Esophagus muscularis mucosa (tissue), 3 donors: ENCODE results near the gene MMP23B.
"Not testable (repeated sequence)": the region's sequence is repeated elsewhere in the genome, so short reads cannot be mapped to it uniquely, and the experiment has no call there.

Experiments used
- CTCF ChIP-seq, 3 experiments: fragments of 200-600 bp in 2 of 3; fragments of 450-650 bp in 1 of 3; sonication (generic) in 2 of 3; IDR thresholded peaks; one replicate each; pipeline ENCODE4 v1.5.1; 2017 to 2019; ENCODE audit warnings: antibody characterized with exemption in 3 of 3, mild to moderate bottlenecking in 2 of 3, moderate library complexity in 1 of 3
- POLR2AphosphoS5 ChIP-seq, 2 donors: sonication (generic); formaldehyde crosslinking; IDR thresholded peaks; one replicate each; pipeline ENCODE4 v1.6.1; 2017; ENCODE audit warnings: antibody characterized with exemption in 2 of 2

- not testable (repeated sequence) for TF ChIP-seq POLR2AphosphoS5, CTCF (IDR thresholded peaks at IDR 0.05)
Measured at GRCh38 chr1:1664318-1664717, 32.3 kb downstream of the MMP23B start.
